ENCODE data around the gene AGBL1. TPM values are rescaled to one million over a fixed set of nuclear protein-coding genes. Genes with fewer than 3 reads are reported as not detected.

Gene AGBL1
- total RNA-seq, 1 donor: not detected

- no peak for TF ChIP-seq CTCF (IDR thresholded peaks at IDR 0.05; ENCODE audit: insufficient read depth, low read length)
- no peak for DNase-seq (ENCODE audit: low read depth)
- no peak overlapping the region for H3K4me3 ChIP-seq (ENCODE audit: low read depth, low read length)
Measured at GRCh38 chr15:86644339-86644738, 564.7 kb downstream of the AGBL1 start.

DNA sequence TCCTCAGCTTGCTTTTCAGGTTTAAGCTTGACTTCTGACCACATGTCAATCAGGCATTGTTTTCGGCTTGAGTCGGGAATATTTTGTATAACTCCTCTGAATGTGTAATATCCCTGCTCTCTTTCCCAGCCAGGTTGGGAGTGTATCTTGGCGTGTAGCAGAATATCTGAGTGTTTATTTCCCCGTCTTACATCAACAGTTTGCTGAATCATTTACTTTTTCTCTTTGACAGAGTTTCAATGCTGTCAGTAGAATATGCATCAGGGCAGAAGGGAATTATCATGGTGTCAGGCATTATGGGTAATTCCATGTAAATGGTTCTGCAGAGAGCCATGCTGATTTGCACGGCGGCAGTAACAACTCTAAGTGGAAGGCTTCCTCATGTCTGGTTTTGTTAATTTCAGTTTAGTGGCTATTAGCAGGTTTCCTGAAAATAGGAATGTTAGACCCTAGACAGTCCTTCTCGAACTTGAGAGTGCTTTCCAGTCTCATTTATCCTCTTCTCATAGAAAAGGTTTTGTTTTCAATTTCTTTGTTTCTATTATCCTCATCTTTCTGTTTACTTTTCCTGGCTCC, 566.3 kb downstream of the AGBL1 start:
- no peak for DNase-seq (ENCODE audit: low read depth)
- TF ChIP-seq CTCF (IDR thresholded peaks at IDR 0.05; ENCODE audit: insufficient read depth, low read length): no peak
- H3K4me3 ChIP-seq (ENCODE audit: low read depth, low read length): no peak overlapping the region

DNA sequence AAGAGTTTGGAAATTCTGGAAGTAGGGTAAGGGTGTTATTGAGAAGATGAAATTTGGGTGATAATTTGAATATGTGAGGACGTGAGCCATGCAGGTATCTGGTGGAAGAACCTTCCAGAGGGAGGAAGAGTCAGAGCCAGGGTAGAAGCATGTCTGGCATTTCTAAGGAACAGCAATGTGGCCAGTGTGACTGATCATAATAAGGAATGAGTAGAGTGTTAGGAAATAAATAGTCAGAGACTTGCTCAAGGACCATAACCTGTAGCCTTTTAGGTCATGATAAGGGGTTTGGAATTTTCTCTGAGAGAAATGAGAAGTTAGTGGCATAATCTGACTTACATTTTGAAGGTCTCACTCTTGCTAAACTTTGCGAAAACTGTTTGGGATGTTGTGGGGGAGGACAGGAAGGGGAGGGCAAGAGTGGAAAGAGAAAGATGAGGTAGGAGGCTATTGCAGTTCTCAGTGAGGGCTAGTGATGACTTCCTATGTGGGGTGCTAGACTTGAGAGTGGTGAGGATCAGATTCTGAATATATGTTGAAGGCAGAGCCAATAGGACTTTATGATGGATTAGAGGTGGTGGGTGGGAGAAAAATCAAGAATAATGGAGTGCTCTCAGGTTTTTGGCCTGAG, 568.3 kb downstream of the AGBL1 start:
- DNase-seq (ENCODE audit: low read depth): no peak
- no peak overlapping the region for H3K4me3 ChIP-seq (ENCODE audit: low read depth, low read length)
- TF ChIP-seq CTCF (IDR thresholded peaks at IDR 0.05; ENCODE audit: insufficient read depth, low read length): no peak

DNA sequence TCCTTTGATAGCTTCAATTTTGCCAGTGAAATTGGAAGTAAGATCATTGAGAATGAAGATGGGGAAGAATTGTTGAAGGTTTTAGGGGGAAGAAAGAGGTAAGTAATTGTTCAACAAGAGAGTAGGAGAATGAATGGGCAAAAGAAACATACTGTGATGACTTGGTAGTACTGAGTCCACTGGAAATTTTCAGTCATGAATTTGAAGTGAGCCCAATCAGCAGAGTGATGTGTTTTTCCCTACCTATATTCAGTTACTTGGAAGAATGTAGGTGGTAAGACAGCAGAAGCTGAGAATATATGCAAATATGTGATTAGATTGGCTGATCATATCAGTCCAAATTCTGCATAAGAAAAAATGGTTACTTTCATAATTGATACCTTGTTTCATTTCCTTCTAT, 569.6 kb downstream of the AGBL1 start:
- H3K4me3 ChIP-seq (ENCODE audit: low read depth, low read length): no peak overlapping the region
- DNase-seq (ENCODE audit: low read depth): no peak
- no peak for TF ChIP-seq CTCF (IDR thresholded peaks at IDR 0.05; ENCODE audit: insufficient read depth, low read length)

- TF ChIP-seq CTCF (IDR thresholded peaks at IDR 0.05; ENCODE audit: insufficient read depth, low read length): no peak
- H3K4me3 ChIP-seq (ENCODE audit: low read depth, low read length): no peak overlapping the region
- peak; percentile 8 for DNase-seq (ENCODE audit: low read depth)
Measured at GRCh38 chr15:86650094-86650493, 570.4 kb downstream of the AGBL1 start.

- no peak for TF ChIP-seq CTCF (IDR thresholded peaks at IDR 0.05; ENCODE audit: insufficient read depth, low read length)
- no peak overlapping the region for H3K4me3 ChIP-seq (ENCODE audit: low read depth, low read length)
- DNase-seq (ENCODE audit: low read depth): no peak
Measured at GRCh38 chr15:86653344-86654197, 573.9 kb downstream of the AGBL1 start.

All from fibroblast of the aortic adventitia (primary cell).